WI38 (cell line): ENCODE measurements around the gene KCNN3.

ENCODE experiments used
- H3K4me3 ChIP-seq: 2 replicates; pipeline ENCODE4 v1.5.1; 2011; ENCODE audit warnings: low read depth, mild to moderate bottlenecking, control low read depth, low read length
- CTCF ChIP-seq: IDR thresholded peaks from 2 replicates; pipeline ENCODE4 v1.5.1; 2012; ENCODE audit warnings: low read depth, mild to moderate bottlenecking, control low read depth, low read length

KCNN3 gene

GRCh38 chr1:154707901-154708463, 162.1 kb downstream of the KCNN3 start:
- no peak overlapping the region for H3K4me3 ChIP-seq
- no peak for TF ChIP-seq CTCF

- H3K4me3 ChIP-seq: no peak overlapping the region
- no peak for TF ChIP-seq CTCF
Observed at GRCh38 chr1:154706851-154707250, 163.2 kb downstream of the KCNN3 start.

- no peak overlapping the region for H3K4me3 ChIP-seq
Observed at GRCh38 chr1:154705544-154705943, 164.5 kb downstream of the KCNN3 start.

GRCh38 chr1:154703170-154703569, 166.9 kb downstream of the KCNN3 start:
- H3K4me3 ChIP-seq: no peak overlapping the region
- TF ChIP-seq CTCF: no peak

More at GRCh38 chr1:154705544-154705943, 164.5 kb downstream of the KCNN3 start:
- TF ChIP-seq CTCF: no peak

GRCh38 chr1:154698320-154699096, 171.6 kb downstream of the KCNN3 start:
- H3K4me3 ChIP-seq: no peak overlapping the region
- TF ChIP-seq CTCF: no peak

- no peak overlapping the region for H3K4me3 ChIP-seq
- TF ChIP-seq CTCF: no peak
Observed at GRCh38 chr1:154697710-154698109, 172.4 kb downstream of the KCNN3 start.

- TF ChIP-seq CTCF: no peak
- no peak overlapping the region for H3K4me3 ChIP-seq
Observed at GRCh38 chr1:154696456-154696855, 173.6 kb downstream of the KCNN3 start.
